PC-9 (cell line): ENCODE results near the gene STK32B. TPM values are rescaled to one million over a fixed set of nuclear protein-coding genes. Genes with fewer than 3 reads are reported as not detected.

ENCODE experiments used
- BruUV-seq: library from RNA; stranded (reverse); fragments of 400-500 nt; replicated peaks from 2 replicates; lab custom pipeline; 2021; lab: Mats Ljungman, UMichigan
- CTCF ChIA-PET: fragments of 300-600 bp; sonication (Branson Sonifier 250); formaldehyde crosslinking; loops from one replicate; lab custom pipeline; 2022; ENCODE audit warnings: antibody characterized with exemption; lab: Charles Lee
- POLR2A ChIA-PET: fragments of 300-600 bp; sonication (Branson Sonifier 250); formaldehyde crosslinking; loops from one replicate; lab custom pipeline; 2022; ENCODE audit warnings: antibody characterized with exemption; ENCODE audit not compliant: unreplicated experiment; lab: Charles Lee
- DNase-seq, 2 experiments: peaks; one replicate each; pipeline versions ENCODE4 v3.0.0 to v3.0.0-alpha.2; 2015 to 2022; ENCODE audit warnings: mixed read lengths in 1 of 2
- H2AFZ ChIP-seq: fragments of 200-600 bp; sonication (generic); 2 replicates; pipeline ENCODE4 v1.8.1; 2017; ENCODE audit warnings: antibody characterized with exemption
- H3F3A ChIP-seq: fragments of 200-600 bp; sonication (generic); 2 replicates; pipeline ENCODE4 v1.8.1; 2017; ENCODE audit warnings: antibody characterized with exemption, mild to moderate bottlenecking, low read depth; ENCODE audit not compliant: insufficient read depth
- H3K27ac ChIP-seq: fragments of 200-600 bp; sonication (generic); 2 replicates; pipeline ENCODE4 v1.6.1; 2016; ENCODE audit warnings: mixed run types
- H3K27me3 ChIP-seq: fragments of 200-600 bp; sonication (generic); 2 replicates; pipeline ENCODE4 v1.6.1; 2016; ENCODE audit warnings: low read depth, mixed run types; ENCODE audit not compliant: insufficient read depth
- H3K36me3 ChIP-seq: fragments of 200-600 bp; sonication (generic); 2 replicates; pipeline ENCODE4 v1.6.1; 2016; ENCODE audit warnings: low read depth, mixed run types
- H3K4me1 ChIP-seq: fragments of 200-600 bp; sonication (generic); replicated peaks from 2 replicates; pipeline ENCODE4 v1.6.1; 2016; ENCODE audit warnings: mixed run types; ENCODE audit not compliant: insufficient read depth
- H3K4me2 ChIP-seq: fragments of 200-600 bp; sonication (generic); 2 replicates; pipeline ENCODE4 v1.6.1; 2017; ENCODE audit warnings: mixed run types
- H3K4me3 ChIP-seq: fragments of 200-600 bp; sonication (generic); 2 replicates; pipeline ENCODE4 v1.6.1; 2016; ENCODE audit warnings: mixed run types
- H3K79me2 ChIP-seq: fragments of 200-600 bp; sonication (generic); 2 replicates; pipeline ENCODE4 v1.6.1; 2017; ENCODE audit warnings: low read depth, mixed run types
- H3K9me2 ChIP-seq: fragments of 200-600 bp; sonication (generic); 2 replicates; pipeline ENCODE4 v1.8.1; 2017; ENCODE audit warnings: mild to moderate bottlenecking; ENCODE audit not compliant: insufficient read depth
- H3K9me3 ChIP-seq: fragments of 200-600 bp; sonication (generic); 2 replicates; pipeline ENCODE4 v1.8.1; 2016; ENCODE audit warnings: low read depth; ENCODE audit not compliant: insufficient read depth
- H4K20me1 ChIP-seq: fragments of 200-600 bp; sonication (generic); 2 replicates; pipeline ENCODE4 v1.8.1; 2017; ENCODE audit not compliant: insufficient read depth
- CTCF ChIP-seq: fragments of 200-600 bp; sonication (generic); conservative IDR thresholded peaks from 2 replicates; pipeline ENCODE4 v1.6.1; 2017; ENCODE audit warnings: mixed run types, antibody characterized with exemption, mild to moderate bottlenecking, moderate library complexity
- EZH2 ChIP-seq: fragments of 200-600 bp; sonication (generic); IDR thresholded peaks from 2 replicates; pipeline ENCODE4 v1.8.0; 2017; ENCODE audit warnings: antibody characterized with exemption, low read depth
- intact Hi-C: fragments of 100-400 bp; cut with micrococcal nuclease; formaldehyde crosslinking; loops from one replicate; pipeline ENCODE4 v1.10.0; 2022; ENCODE audit not compliant: unreplicated experiment
- total RNA-seq: library from RNA; stranded (reverse); gene quantifications from 2 replicates; pipeline ENCODE4 v1.2.3, GENCODE V29; 2021

Gene STK32B
- total RNA-seq, 1 experiment from 2014 or later, result not detected

- Histone ChIP-seq H3K4me2 (no peak overlapping the region), H3K9me2 (no peaks in the 10 kb centered on the region), H3K36me3 (no peaks in the 10 kb centered on the region), H3K4me1 (no peaks in the 10 kb centered on the region), H3K27ac (no peak overlapping the region), H3K79me2 (no peaks in the 10 kb centered on the region), H3K27me3 (peaks cover 26% of the 10 kb centered on the region), H3K4me3 (no peak overlapping the region), H3K9me3 (no peaks in the 10 kb centered on the region), H2AFZ (no peak overlapping the region), H3F3A (no peaks in the 10 kb centered on the region), H4K20me1 (no peaks in the 10 kb centered on the region)
- TF ChIP-seq CTCF (no peak), EZH2 (no peak)
- ChIA-PET CTCF (no interaction called here), POLR2A (no interaction called here)
- BruUV-seq, result no TSS peak
- intact Hi-C loops, result no loop called here
- DNase-seq, result no peak
Observed at GRCh38 chr4:5374994-5375393, 323.7 kb downstream of the STK32B start.

DNA sequence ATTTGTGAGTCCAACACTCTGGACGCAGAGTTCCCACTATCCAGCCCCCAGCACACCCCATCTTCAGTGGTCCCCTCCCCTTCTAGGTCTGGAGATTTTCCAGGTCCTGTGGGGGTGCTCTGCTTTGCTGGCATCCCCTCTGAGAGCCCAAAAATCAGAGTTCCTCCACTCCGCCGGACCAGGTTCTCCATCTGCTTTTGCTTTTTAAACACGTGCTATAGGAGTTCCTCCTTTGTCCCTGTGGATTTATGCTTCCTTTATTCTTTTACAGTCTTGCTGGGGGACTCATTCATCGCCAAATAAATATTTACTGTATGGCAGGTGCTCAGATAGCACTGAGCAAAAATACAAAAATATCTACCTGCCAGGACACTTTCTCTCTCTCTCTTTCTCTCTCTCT lies 324.7 kb downstream of the STK32B start:
- Histone ChIP-seq H3K9me2 (no peaks in the 10 kb centered on the region), H3K4me3 (no peak overlapping the region), H3K79me2 (no peaks in the 10 kb centered on the region), H3K4me2 (no peak overlapping the region), H3K4me1 (no peaks in the 10 kb centered on the region), H4K20me1 (no peaks in the 10 kb centered on the region), H3K27me3 (peaks cover 30% of the 10 kb centered on the region), H2AFZ (no peak overlapping the region), H3K36me3 (no peaks in the 10 kb centered on the region), H3F3A (no peaks in the 10 kb centered on the region), H3K27ac (no peak overlapping the region), H3K9me3 (no peaks in the 10 kb centered on the region)
- TF ChIP-seq EZH2 (no peak), CTCF (no peak)
- ChIA-PET CTCF (no interaction called here), POLR2A (no interaction called here)
- DNase-seq, result no peak
- intact Hi-C loops, result no loop called here
- BruUV-seq, result no TSS peak

DNA sequence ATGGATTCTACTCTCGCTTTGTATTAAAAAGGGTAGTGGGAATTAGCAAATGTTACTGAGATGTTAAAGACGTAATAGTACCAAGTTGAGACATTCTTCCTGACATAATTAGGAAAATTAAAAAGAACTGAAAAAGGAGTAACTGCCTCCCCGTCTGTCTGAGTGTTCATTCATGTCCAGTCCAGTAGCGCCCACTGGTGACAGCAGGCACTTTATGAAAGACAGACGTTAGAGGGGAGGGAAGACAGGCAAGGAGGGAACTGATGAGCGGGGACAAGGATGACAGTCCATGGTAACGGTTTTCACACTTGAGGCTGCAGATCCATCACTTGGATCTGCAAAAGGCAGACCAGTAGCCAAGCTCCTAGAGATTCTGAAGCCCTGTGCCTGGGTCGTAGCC lies 326.7 kb downstream of the STK32B start:
- Histone ChIP-seq H3K4me2 (no peak overlapping the region), H3K79me2 (no peaks in the 10 kb centered on the region), H3F3A (no peaks in the 10 kb centered on the region), H3K27me3 (peaks cover 30% of the 10 kb centered on the region), H3K4me3 (no peak overlapping the region), H3K9me3 (no peaks in the 10 kb centered on the region), H2AFZ (no peak overlapping the region), H4K20me1 (no peaks in the 10 kb centered on the region), H3K9me2 (no peaks in the 10 kb centered on the region), H3K4me1 (no peaks in the 10 kb centered on the region), H3K27ac (no peak overlapping the region), H3K36me3 (no peaks in the 10 kb centered on the region)
- TF ChIP-seq EZH2 (no peak), CTCF (peak; percentile 49; the same call in 1 of the 2 replicates)
- DNase-seq, result no peak
- ChIA-PET POLR2A (no interaction called here), CTCF (no interaction called here)
- BruUV-seq, result no TSS peak
- intact Hi-C loops, result no loop called here
